NCI-H510A (cell line): ENCODE results near the gene CDK11A.
"Not testable (repeated sequence)": the region's sequence is repeated elsewhere in the genome, so short reads cannot be mapped to it uniquely, and the experiment has no call there.

Experiments
- DNase-seq: peaks from one replicate; lab custom pipeline; 2025; lab: John Stamatoyannopoulos, UW

Gene CDK11A

DNA sequence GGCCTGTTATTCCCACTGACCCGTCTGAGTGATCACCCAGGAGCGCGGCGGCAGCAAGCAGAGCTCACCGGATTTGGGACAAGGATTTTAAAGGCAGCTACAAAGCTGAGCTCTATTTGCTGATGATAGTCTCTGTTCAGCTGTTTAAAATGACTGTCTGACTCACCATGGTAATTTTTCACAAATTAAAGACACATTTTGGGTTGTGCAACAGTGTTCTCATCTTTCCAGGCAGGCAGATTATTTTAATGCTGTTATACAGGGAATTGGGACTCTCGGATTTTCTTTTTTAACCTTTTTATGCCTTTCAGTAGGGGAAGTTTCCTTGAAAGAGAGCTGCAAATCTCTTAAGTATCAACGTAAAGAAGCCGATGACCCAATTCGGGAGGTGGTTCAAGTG, 61.8 kb downstream of the CDK11A start:
- DNase-seq: not testable (repeated sequence)

- DNase-seq: peak; percentile 99
Observed at GRCh38 chr1:1658583-1659549, 65.3 kb downstream of the CDK11A start, which contains the start of gene CDK11B. TSS of gene CDK11B (minus strand) at chr1:1659004. CDS start at chr1:1657485, 1,519 bp downstream.
